Suprapubic skin (tissue), 4 donors: ENCODE measurements around the gene CHST8. TPM values are rescaled to one million over a fixed set of nuclear protein-coding genes. Genes with fewer than 3 reads are reported as not detected.

Source experiments
- DNase-seq, 2 donors: peaks; one replicate each; pipeline ENCODE4 v3.0.0-alpha.2; 2019; ENCODE audit warnings: low spot score in 2 of 2
- H3K27ac ChIP-seq: fragments of 200-600 bp; sonication (generic); one replicate; pipeline ENCODE4 v1.5.1; 2019
- H3K27me3 ChIP-seq: fragments of 200-600 bp; sonication (generic); one replicate; pipeline ENCODE4 v1.5.1; 2019
- H3K36me3 ChIP-seq: fragments of 200-600 bp; sonication (generic); one replicate; pipeline ENCODE4 v1.5.1; 2019
- H3K4me1 ChIP-seq: fragments of 200-600 bp; sonication (generic); one replicate; pipeline ENCODE4 v1.5.1; 2019
- H3K4me3 ChIP-seq: fragments of 200-600 bp; sonication (generic); one replicate; pipeline ENCODE4 v1.5.1; 2019; ENCODE audit warnings: mild to moderate bottlenecking
- H3K9me3 ChIP-seq: fragments of 200-600 bp; sonication (generic); one replicate; pipeline ENCODE4 v1.5.1; 2019
- CTCF ChIP-seq, 2 donors: fragments of 200-600 bp in 1 of 2; fragments of 450-650 bp in 1 of 2; sonication (generic) in 1 of 2; IDR thresholded peaks; one replicate each; pipeline ENCODE4 v1.5.1; 2016 to 2019; ENCODE audit warnings: antibody characterized with exemption in 2 of 2, mild to moderate bottlenecking in 1 of 2, moderate library complexity in 1 of 2
- EP300 ChIP-seq: sonication (generic); formaldehyde crosslinking; IDR thresholded peaks from one replicate; pipeline ENCODE4 v1.6.1; 2017; ENCODE audit warnings: antibody characterized with exemption
- POLR2A ChIP-seq, 2 donors: fragments of 450-650 bp; IDR thresholded peaks; one replicate each; pipeline ENCODE4 v1.6.1; 2017; ENCODE audit warnings: antibody characterized with exemption in 2 of 2, mild to moderate bottlenecking in 2 of 2, moderate library complexity in 2 of 2
- POLR2AphosphoS5 ChIP-seq, 3 donors: sonication (generic); formaldehyde crosslinking; IDR thresholded peaks; one replicate each; pipeline ENCODE4 v1.6.1; 2017; ENCODE audit warnings: antibody characterized with exemption in 3 of 3
- WGBS: methylation state at CpG from one replicate; pipeline ENCODE4 v1.1.5; 2018; 5-methylcytosine and 5-hydroxymethylcytosine counted together
- total RNA-seq, 4 donors: library from RNA; depleted of rRNA; stranded (reverse); fragments of >200 nt; gene quantifications; one replicate each; pipeline ENCODE4 v1.1.0, GENCODE V29; 2016

CHST8 gene
- total RNA-seq, 4 donors from 2014 or later = 0.36 TPM; not detected in 3

- H3K36me3 ChIP-seq = no peaks in the 10 kb centered on the region
- H3K4me3 ChIP-seq = no peak overlapping the region
- no peaks in the 10 kb centered on the region for H3K9me3 ChIP-seq
- no peak overlapping the region for H3K27ac ChIP-seq
- TF ChIP-seq EP300 (no peak), CTCF (IDR thresholded peaks at IDR 0.05) (no peak), POLR2AphosphoS5 (IDR thresholded peaks at IDR 0.05) (no peak), POLR2A (IDR thresholded peaks at IDR 0.05) (no peak)
- H3K4me1 ChIP-seq = no peaks in the 10 kb centered on the region
- H3K27me3 ChIP-seq = peaks cover 53% of the 10 kb centered on the region
- WGBS = 82% methylated on average over 3 of the region's 3 CpGs
- no peak for DNase-seq
These were observed 106.4 kb downstream of the CHST8 start for GRCh38 chr19:33728141-33728540.

GRCh38 chr19:33730858-33731607, 109.3 kb downstream of the CHST8 start:
- H3K27me3 ChIP-seq = peaks cover 60% of the 10 kb centered on the region
- WGBS = 83% methylated on average over 8 of the region's 8 CpGs

GRCh38 chr19:33731881-33732280, 110.1 kb downstream of the CHST8 start:
- H3K9me3 ChIP-seq = no peaks in the 10 kb centered on the region
- 81% methylated on average over 5 of the region's 7 CpGs for whole genome bisulfite sequencing
- H3K4me3 ChIP-seq = no peak overlapping the region
- TF ChIP-seq POLR2AphosphoS5 (IDR thresholded peaks at IDR 0.05) = no peak
- TF ChIP-seq CTCF (IDR thresholded peaks at IDR 0.05) = no peak
- TF ChIP-seq POLR2A (IDR thresholded peaks at IDR 0.05) = no peak
- no peak for TF ChIP-seq EP300
- no peaks in the 10 kb centered on the region for H3K4me1 ChIP-seq
- H3K27me3 ChIP-seq = peaks cover 60% of the 10 kb centered on the region
- H3K36me3 ChIP-seq = no peaks in the 10 kb centered on the region
- DNase-seq = no peak
- H3K27ac ChIP-seq = no peak overlapping the region

More at GRCh38 chr19:33730858-33731607, 109.3 kb downstream of the CHST8 start:
- DNase-seq = no peak
- H3K9me3 ChIP-seq = no peaks in the 10 kb centered on the region
- H3K4me1 ChIP-seq = no peaks in the 10 kb centered on the region
- H3K27ac ChIP-seq = no peak overlapping the region
- TF ChIP-seq CTCF (IDR thresholded peaks at IDR 0.05) (no peak), POLR2AphosphoS5 (IDR thresholded peaks at IDR 0.05) (no peak), EP300 (no peak), POLR2A (IDR thresholded peaks at IDR 0.05) (no peak)
- no peak overlapping the region for H3K4me3 ChIP-seq
- H3K36me3 ChIP-seq = no peaks in the 10 kb centered on the region

- Histone ChIP-seq H3K27ac (no peak overlapping the region), H3K36me3 (no peaks in the 10 kb centered on the region), H3K9me3 (no peaks in the 10 kb centered on the region), H3K4me3 (no peak overlapping the region), H3K4me1 (no peaks in the 10 kb centered on the region), H3K27me3 (peaks cover 45% of the 10 kb centered on the region)
- DNase-seq = no peak
- TF ChIP-seq POLR2A (IDR thresholded peaks at IDR 0.05) (no peak), POLR2AphosphoS5 (IDR thresholded peaks at IDR 0.05) (no peak), EP300 (no peak), CTCF (IDR thresholded peaks at IDR 0.05) (no peak)
- 12% methylated on average over 3 of the region's 3 CpGs for WGBS
These were observed 113.2 kb downstream of the CHST8 start for GRCh38 chr19:33734913-33735312.

GRCh38 chr19:33736158-33736557, 114.4 kb downstream of the CHST8 start:
- DNase-seq = no peak
- 75% methylated on average over 3 of the region's 6 CpGs for WGBS
- H3K27ac ChIP-seq = no peak overlapping the region
- no peaks in the 10 kb centered on the region for H3K9me3 ChIP-seq
- no peaks in the 10 kb centered on the region for H3K4me1 ChIP-seq
- H3K4me3 ChIP-seq = no peak overlapping the region
- H3K27me3 ChIP-seq = peaks cover 50% of the 10 kb centered on the region
- TF ChIP-seq CTCF (IDR thresholded peaks at IDR 0.05) (no peak), POLR2AphosphoS5 (IDR thresholded peaks at IDR 0.05) (no peak), EP300 (no peak), POLR2A (IDR thresholded peaks at IDR 0.05) (no peak)
- no peaks in the 10 kb centered on the region for H3K36me3 ChIP-seq
